Right forelimb (tissue), 1 donor: Measurements from ENCODE around the gene HAND2.

Source experiments
- DNase-seq: peaks from one replicate; pipeline ENCODE4 v3.0.0-alpha.2; 2018

HAND2 gene

GRCh38 chr4:173519111-173520101 is 10.6 kb downstream of the HAND2 start:
- peak; percentile 49 for DNase-seq

GRCh38 chr4:173518425-173519102 is 11.5 kb downstream of the HAND2 start:
- DNase-seq, result peak; percentile 54

GRCh38 chr4:173517781-173518424 is 12.1 kb downstream of the HAND2 start:
- DNase-seq, result peak; percentile 62

- peak; percentile 70 for DNase-seq
Observed at GRCh38 chr4:173516621-173517524, 13.2 kb downstream of the HAND2 start.

- peak; percentile 29 for DNase-seq
Observed at GRCh38 chr4:173515458-173515857, 14.6 kb downstream of the HAND2 start.

GRCh38 chr4:173514641-173515217 is 15.3 kb downstream of the HAND2 start:
- peak; percentile 6 for DNase-seq

GRCh38 chr4:173513651-173514050 is 16.4 kb downstream of the HAND2 start:
- DNase-seq, result no peak

GRCh38 chr4:173511787-173512361 is 18.2 kb downstream of the HAND2 start:
- DNase-seq, result no peak

GRCh38 chr4:173509036-173510001 is 20.7 kb downstream of the HAND2 start:
- DNase-seq, result peak; percentile 86

GRCh38 chr4:173508386-173509035 is 21.5 kb downstream of the HAND2 start:
- peak; percentile 45 for DNase-seq

GRCh38 chr4:173507471-173508385 is 22.3 kb downstream of the HAND2 start:
- peak; percentile 44 for DNase-seq

GRCh38 chr4:173506597-173507211 is 23.3 kb downstream of the HAND2 start:
- no peak for DNase-seq

GRCh38 chr4:173505924-173506518 is 24.0 kb downstream of the HAND2 start:
- no peak for DNase-seq

- no peak for DNase-seq
Observed at GRCh38 chr4:173504181-173504503, 25.9 kb downstream of the HAND2 start.

- DNase-seq, result no peak
Observed at GRCh38 chr4:173503330-173504180, 26.5 kb downstream of the HAND2 start.

- DNase-seq, result no peak
Observed at GRCh38 chr4:173502282-173502681, 27.7 kb downstream of the HAND2 start.
